ENCODE results near the gene APMAP. TPM values are rescaled to one million over a fixed set of nuclear protein-coding genes. Genes with fewer than 3 reads are reported as not detected.

The APMAP gene
- total RNA-seq, 2 experiments from 2014 or later: 27.7 to 28.0 TPM

DNA sequence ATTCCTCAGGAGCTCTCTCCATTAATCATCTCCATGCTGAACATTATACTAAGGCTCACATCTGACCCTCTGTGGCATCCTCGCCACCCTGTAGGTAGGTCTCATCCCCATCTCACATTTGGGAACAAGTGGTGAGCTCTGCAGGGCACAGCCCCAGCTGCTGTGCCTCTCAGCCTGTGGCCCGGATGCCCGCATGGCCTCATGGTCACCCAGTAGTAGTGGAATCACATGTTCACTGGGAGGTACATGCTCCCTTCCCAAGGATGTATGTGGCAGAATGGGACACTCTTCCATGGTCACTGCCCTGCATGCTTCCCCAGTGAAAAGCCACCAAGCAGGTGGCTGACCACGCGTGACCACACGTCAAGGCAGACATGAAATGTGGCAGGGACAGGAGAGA, 26.3 kb upstream of the APMAP start:
- H3K27ac ChIP-seq (ENCODE audit: low read depth, low read length, poor library complexity, severe bottlenecking): no peak overlapping the region
- no peaks in the 10 kb centered on the region for H3K4me1 ChIP-seq (ENCODE audit: insufficient read depth, low read length, poor library complexity, severe bottlenecking)
- no peaks in the 10 kb centered on the region; the same call in 1 of the 2 replicates for H4K20me1 ChIP-seq (ENCODE audit: insufficient read depth, low read length)
- ChIA-PET POLR2A (interaction anchor here (1.0 kb wide), 1 partner anchor 10 kb away, joined by 5 read pairs; no protein-coding TSS in a partner anchor), CTCF (ENCODE audit: unreplicated experiment) (no interaction called here)
- no peaks in the 10 kb centered on the region for H3K36me3 ChIP-seq (ENCODE audit: insufficient read depth, low read length)
- TF ChIP-seq EZH2phosphoT487 (IDR thresholded peaks at IDR 0.05; ENCODE audit: borderline replicate concordance, low read depth, low read length) (no peak), CTCF (conservative IDR thresholded peaks at IDR 0.05; ENCODE audit: low read length) (no peak)
- no peak overlapping the region for H2AFZ ChIP-seq (ENCODE audit: low read length)
- no peaks in the 10 kb centered on the region for H3K79me2 ChIP-seq (ENCODE audit: insufficient read depth, low read depth, low read length)
- no peak overlapping the region for H3K4me3 ChIP-seq (ENCODE audit: low read depth, low read length, poor library complexity, severe bottlenecking)
- no peak for DNase-seq (ENCODE audit: low spot score)
- BruUV-seq (replicated peaks): no TSS peak
- intact Hi-C loops (cut with micrococcal nuclease; ENCODE audit: unreplicated experiment): no loop called here
- no peaks in the 10 kb centered on the region for H3K9me3 ChIP-seq (ENCODE audit: low read length)
- no peaks in the 10 kb centered on the region for H3K9me2 ChIP-seq (ENCODE audit: insufficient read depth, low read length)
- H3K4me2 ChIP-seq (ENCODE audit: low read length): no peak overlapping the region

- H3K79me2 ChIP-seq (ENCODE audit: insufficient read depth, low read depth, low read length): no peaks in the 10 kb centered on the region
- no peak overlapping the region for H3K4me2 ChIP-seq (ENCODE audit: low read length)
- H3K4me1 ChIP-seq (ENCODE audit: insufficient read depth, low read length, poor library complexity, severe bottlenecking): no peaks in the 10 kb centered on the region
- H3K4me3 ChIP-seq (ENCODE audit: low read depth, low read length, poor library complexity, severe bottlenecking): no peak overlapping the region
- no TSS peak for BruUV-seq (replicated peaks)
- no peaks in the 10 kb centered on the region; the same call in 1 of the 2 replicates for H4K20me1 ChIP-seq (ENCODE audit: insufficient read depth, low read length)
- no peaks in the 10 kb centered on the region for H3K9me3 ChIP-seq (ENCODE audit: low read length)
- no peak overlapping the region for H3K27ac ChIP-seq (ENCODE audit: low read depth, low read length, poor library complexity, severe bottlenecking)
- no peaks in the 10 kb centered on the region for H3K36me3 ChIP-seq (ENCODE audit: insufficient read depth, low read length)
- CTCF ChIA-PET (ENCODE audit: unreplicated experiment): no interaction called here
- DNase-seq (ENCODE audit: low spot score): no peak
- intact Hi-C loops (cut with micrococcal nuclease; ENCODE audit: unreplicated experiment): no loop called here
- TF ChIP-seq EZH2phosphoT487 (IDR thresholded peaks at IDR 0.05; ENCODE audit: borderline replicate concordance, low read depth, low read length) (no peak), CTCF (conservative IDR thresholded peaks at IDR 0.05; ENCODE audit: low read length) (no peak)
- POLR2A ChIA-PET: interaction anchor here (1.0 kb wide), 1 partner anchor 9 kb away, joined by 5 read pairs; no protein-coding TSS in a partner anchor
- no peak overlapping the region for H2AFZ ChIP-seq (ENCODE audit: low read length)
- no peaks in the 10 kb centered on the region for H3K9me2 ChIP-seq (ENCODE audit: insufficient read depth, low read length)
These were observed 25.9 kb upstream of the APMAP start for GRCh38 chr20:25018425-25018824.

DNA sequence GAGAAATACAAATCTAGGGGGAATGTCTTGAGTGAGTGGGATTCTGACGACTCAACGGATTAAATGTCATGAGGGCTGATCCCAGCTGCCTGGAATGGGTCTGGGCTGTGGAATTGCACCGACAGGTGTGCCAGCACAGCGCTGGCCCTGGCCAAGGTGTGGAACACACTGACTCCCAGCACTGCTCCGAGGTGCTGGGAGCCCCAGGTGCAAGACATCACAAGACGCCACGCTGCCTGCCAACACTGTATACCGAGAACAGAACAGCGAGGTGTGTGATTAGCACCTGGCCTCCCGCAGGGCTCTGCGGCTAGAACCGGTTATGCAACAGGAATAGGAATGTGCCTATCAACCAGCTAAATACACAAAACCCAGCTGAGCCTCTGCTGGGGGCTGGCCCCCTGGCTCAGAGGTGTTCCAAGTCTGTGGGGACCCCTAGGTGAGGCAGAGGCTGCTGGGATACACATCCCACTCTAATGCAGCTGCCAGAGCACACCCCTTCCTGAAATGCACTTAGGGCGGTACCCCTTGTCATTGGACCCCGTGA, 24.8 kb upstream of the APMAP start:
- H3K36me3 ChIP-seq (ENCODE audit: insufficient read depth, low read length): no peaks in the 10 kb centered on the region
- no peak overlapping the region for H3K27ac ChIP-seq (ENCODE audit: low read depth, low read length, poor library complexity, severe bottlenecking)
- TF ChIP-seq EZH2phosphoT487 (IDR thresholded peaks at IDR 0.05; ENCODE audit: borderline replicate concordance, low read depth, low read length): no peak
- no peak for TF ChIP-seq CTCF (conservative IDR thresholded peaks at IDR 0.05; ENCODE audit: low read length)
- no peak overlapping the region for H3K4me3 ChIP-seq (ENCODE audit: low read depth, low read length, poor library complexity, severe bottlenecking)
- ChIA-PET CTCF (ENCODE audit: unreplicated experiment) (no interaction called here), POLR2A (no interaction called here)
- H3K4me1 ChIP-seq (ENCODE audit: insufficient read depth, low read length, poor library complexity, severe bottlenecking): no peaks in the 10 kb centered on the region
- no peaks in the 10 kb centered on the region for H3K79me2 ChIP-seq (ENCODE audit: insufficient read depth, low read depth, low read length)
- no peak overlapping the region for H2AFZ ChIP-seq (ENCODE audit: low read length)
- no peaks in the 10 kb centered on the region; the same call in 1 of the 2 replicates for H4K20me1 ChIP-seq (ENCODE audit: insufficient read depth, low read length)
- H3K4me2 ChIP-seq (ENCODE audit: low read length): no peak overlapping the region
- no TSS peak for BruUV-seq (replicated peaks)
- H3K9me2 ChIP-seq (ENCODE audit: insufficient read depth, low read length): no peaks in the 10 kb centered on the region
- intact Hi-C loops (cut with micrococcal nuclease; ENCODE audit: unreplicated experiment): no loop called here
- H3K9me3 ChIP-seq (ENCODE audit: low read length): no peaks in the 10 kb centered on the region
- DNase-seq (ENCODE audit: low spot score): no peak
